ENCODE data around the gene SARM1.

DNA sequence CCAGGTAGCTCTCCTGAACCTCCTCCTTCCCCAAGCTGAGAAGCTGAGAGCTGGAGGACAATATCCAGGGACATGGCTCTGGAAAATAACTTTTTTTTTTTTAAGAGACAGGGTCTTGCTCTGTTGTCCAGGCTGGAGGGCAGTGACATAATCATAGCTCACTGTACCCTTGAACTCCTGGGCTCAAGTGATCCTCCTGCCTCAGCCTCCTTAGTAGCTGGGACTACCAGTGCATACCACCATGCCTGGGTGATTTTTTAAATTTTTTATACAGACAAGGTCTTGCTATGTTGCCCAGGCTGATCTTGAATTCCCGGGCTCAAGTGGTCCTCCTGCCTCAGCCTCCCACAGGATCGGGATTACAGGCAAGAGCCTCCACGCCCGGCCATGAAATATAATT is 28.3 kb downstream of the SARM1 start:
- TF ChIP-seq, protein P1, sequence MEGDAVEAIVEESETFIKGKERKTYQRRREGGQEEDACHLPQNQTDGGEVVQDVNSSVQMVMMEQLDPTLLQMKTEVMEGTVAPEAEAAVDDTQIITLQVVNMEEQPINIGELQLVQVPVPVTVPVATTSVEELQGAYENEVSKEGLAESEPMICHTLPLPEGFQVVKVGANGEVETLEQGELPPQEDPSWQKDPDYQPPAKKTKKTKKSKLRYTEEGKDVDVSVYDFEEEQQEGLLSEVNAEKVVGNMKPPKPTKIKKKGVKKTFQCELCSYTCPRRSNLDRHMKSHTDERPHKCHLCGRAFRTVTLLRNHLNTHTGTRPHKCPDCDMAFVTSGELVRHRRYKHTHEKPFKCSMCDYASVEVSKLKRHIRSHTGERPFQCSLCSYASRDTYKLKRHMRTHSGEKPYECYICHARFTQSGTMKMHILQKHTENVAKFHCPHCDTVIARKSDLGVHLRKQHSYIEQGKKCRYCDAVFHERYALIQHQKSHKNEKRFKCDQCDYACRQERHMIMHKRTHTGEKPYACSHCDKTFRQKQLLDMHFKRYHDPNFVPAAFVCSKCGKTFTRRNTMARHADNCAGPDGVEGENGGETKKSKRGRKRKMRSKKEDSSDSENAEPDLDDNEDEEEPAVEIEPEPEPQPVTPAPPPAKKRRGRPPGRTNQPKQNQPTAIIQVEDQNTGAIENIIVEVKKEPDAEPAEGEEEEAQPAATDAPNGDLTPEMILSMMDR (conservative IDR thresholded peaks at IDR 0.05): no peak
- no peak for TF ChIP-seq EZH2 (IDR thresholded peaks at IDR 0.05; ENCODE audit: low read depth)

All from PC-9 (cell line).